ENCODE results near the gene ADGRE2. TPM values are rescaled to one million over a fixed set of nuclear protein-coding genes. Genes with fewer than 3 reads are reported as not detected.
"Not testable (repeated sequence)": the region's sequence is repeated elsewhere in the genome, so short reads cannot be mapped to it uniquely, and the experiment has no call there.

ADGRE2 gene
- total RNA-seq, 2 donors from 2014 or later = 1.3 to 1.8 TPM

- Histone ChIP-seq H3K9me3 (no peaks in the 10 kb centered on the region), H3K27me3 (no peaks in the 10 kb centered on the region), H3K9ac (ENCODE audit: low read depth in 2 of 2, low read length in 2 of 2) (no peak overlapping the region), H3K4me1 (no peaks in the 10 kb centered on the region), H3K4me3 (no peak overlapping the region), H3K27ac (no peak overlapping the region), H3K36me3 (no peaks in the 10 kb centered on the region)
- DNase-seq = no peak
- intact Hi-C loops (cut with DNase I) = no loop called here
- no peak for TF ChIP-seq CTCF (IDR thresholded peaks at IDR 0.05)
These were observed 791 bp upstream of the ADGRE2 start for GRCh38 chr19:14779151-14779550.

- H3K36me3 ChIP-seq; H3K9ac ChIP-seq (ENCODE audit: low read depth in 2 of 2, low read length in 2 of 2); H3K27ac ChIP-seq; H3K4me1 ChIP-seq; H3K9me3 ChIP-seq; H3K4me3 ChIP-seq; DNase-seq; intact Hi-C loops (cut with DNase I); H3K27me3 ChIP-seq: not testable (repeated sequence)
These were observed 715 bp downstream of the ADGRE2 start for GRCh38 chr19:14777645-14778044.

GRCh38 chr19:14775869-14776586 lies 2.3 kb downstream of the ADGRE2 start:
- no peaks in the 10 kb centered on the region for H3K9me3 ChIP-seq
- no peaks in the 10 kb centered on the region for H3K27me3 ChIP-seq
- peak overlapping the region; percentile 28 for H3K4me3 ChIP-seq

DNA sequence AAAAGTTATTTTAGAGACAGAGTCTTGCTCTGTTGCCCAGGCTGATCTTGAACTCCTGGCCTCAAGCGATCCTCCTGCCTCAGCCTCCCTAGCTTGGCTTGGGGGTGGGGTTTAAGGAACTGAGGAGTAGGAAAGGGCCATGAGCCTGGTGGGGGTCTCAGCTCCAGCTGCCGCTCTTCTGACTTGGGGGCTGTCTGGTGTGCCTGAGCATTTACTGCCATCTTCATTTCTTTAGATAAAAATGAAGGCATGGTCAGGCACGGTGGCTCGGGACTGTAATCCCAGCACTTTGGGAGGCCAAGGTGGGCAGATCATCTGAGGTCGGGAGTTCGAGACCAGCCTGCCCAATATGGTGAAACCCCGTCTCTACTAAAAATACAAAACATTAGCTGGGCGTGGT lies 3.0 kb downstream of the ADGRE2 start:
- H3K4me1 ChIP-seq; H3K9me3 ChIP-seq; intact Hi-C loops (cut with DNase I); H3K27me3 ChIP-seq; H3K27ac ChIP-seq; H3K4me3 ChIP-seq; DNase-seq; H3K36me3 ChIP-seq; H3K9ac ChIP-seq (ENCODE audit: low read depth in 2 of 2, low read length in 2 of 2): not testable (repeated sequence)

More at GRCh38 chr19:14775869-14776586, 2.3 kb downstream of the ADGRE2 start:
- intact Hi-C loops (cut with DNase I) = no loop called here
- DNase-seq = no peak
- Histone ChIP-seq H3K4me1 (no peaks in the 10 kb centered on the region), H3K27ac (no peak overlapping the region), H3K9ac (ENCODE audit: low read depth in 2 of 2, low read length in 2 of 2) (peak overlapping the region; percentile 34 to 63), H3K36me3 (no peaks in the 10 kb centered on the region)
- TF ChIP-seq CTCF (IDR thresholded peaks at IDR 0.05) = no peak

- H3K9ac ChIP-seq (ENCODE audit: low read depth in 2 of 2, low read length in 2 of 2) = no peak overlapping the region
- DNase-seq = no peak
- H3K36me3 ChIP-seq = no peaks in the 10 kb centered on the region
- no peak overlapping the region for H3K27ac ChIP-seq
- no peak overlapping the region for H3K4me3 ChIP-seq
- intact Hi-C loops (cut with DNase I) = no loop called here
- no peaks in the 10 kb centered on the region for H3K9me3 ChIP-seq
- no peak for TF ChIP-seq CTCF (IDR thresholded peaks at IDR 0.05)
- H3K4me1 ChIP-seq = no peaks in the 10 kb centered on the region
- H3K27me3 ChIP-seq = no peaks in the 10 kb centered on the region
These were observed 4.0 kb downstream of the ADGRE2 start for GRCh38 chr19:14774373-14774772.

DNA sequence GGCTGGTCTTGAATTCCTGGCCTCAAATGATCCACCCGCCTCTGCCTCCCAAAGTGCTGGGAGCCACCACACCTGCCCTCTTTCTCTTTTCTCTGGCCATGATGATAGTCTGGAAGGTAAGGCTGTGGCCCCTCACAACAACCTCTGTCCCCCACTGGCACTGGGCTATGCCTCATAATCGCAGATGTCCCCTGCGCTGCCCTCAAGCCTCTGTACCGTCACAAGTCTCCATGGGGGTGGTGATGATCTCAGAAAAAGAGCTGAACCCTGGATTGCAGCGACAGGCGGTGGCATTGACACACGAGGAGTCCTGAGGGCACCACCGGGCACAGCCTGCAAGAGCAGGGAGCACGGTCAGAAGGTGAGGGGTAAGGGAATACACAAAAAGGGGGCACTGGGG lies 4.6 kb downstream of the ADGRE2 start:
- intact Hi-C loops (cut with DNase I) = not testable (repeated sequence)

DNA sequence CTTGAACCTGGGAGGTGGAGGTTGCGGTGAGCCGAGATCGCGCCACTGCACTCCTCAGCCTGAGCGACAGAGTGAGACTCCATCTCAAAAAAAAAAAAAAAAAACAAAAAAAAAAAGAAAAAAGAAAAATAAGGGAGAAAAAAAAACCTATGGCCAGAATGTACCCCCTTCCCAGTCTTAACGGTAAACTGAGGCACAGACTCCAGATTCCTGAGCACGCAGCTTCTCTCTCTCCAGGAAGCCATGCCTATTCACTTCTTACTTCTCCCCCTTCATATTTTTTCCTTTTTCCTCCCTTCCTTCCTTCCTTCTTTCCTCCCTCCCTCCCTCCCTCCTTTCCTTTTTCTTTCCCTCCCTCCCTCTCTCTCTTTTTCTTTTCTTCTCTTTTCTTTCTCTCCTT lies 5.4 kb downstream of the ADGRE2 start:
- Histone ChIP-seq H3K4me1 (no peaks in the 10 kb centered on the region), H3K4me3 (no peak overlapping the region), H3K36me3 (no peaks in the 10 kb centered on the region), H3K27ac (no peak overlapping the region), H3K9ac (ENCODE audit: low read depth in 2 of 2, low read length in 2 of 2) (no peak overlapping the region), H3K27me3 (no peaks in the 10 kb centered on the region), H3K9me3 (no peaks in the 10 kb centered on the region)
- intact Hi-C loops (cut with DNase I) = no loop called here
- no peak for DNase-seq
- TF ChIP-seq CTCF (IDR thresholded peaks at IDR 0.05) = no peak

More for the DNA sequence above, 4.6 kb downstream of the ADGRE2 start:
- H3K4me1 ChIP-seq; H3K27me3 ChIP-seq; DNase-seq; H3K9ac ChIP-seq (ENCODE audit: low read depth in 2 of 2, low read length in 2 of 2); H3K4me3 ChIP-seq; H3K27ac ChIP-seq; H3K9me3 ChIP-seq; H3K36me3 ChIP-seq: not testable (repeated sequence)
